ENCODE measurements around the gene ZFP69B.

DNA sequence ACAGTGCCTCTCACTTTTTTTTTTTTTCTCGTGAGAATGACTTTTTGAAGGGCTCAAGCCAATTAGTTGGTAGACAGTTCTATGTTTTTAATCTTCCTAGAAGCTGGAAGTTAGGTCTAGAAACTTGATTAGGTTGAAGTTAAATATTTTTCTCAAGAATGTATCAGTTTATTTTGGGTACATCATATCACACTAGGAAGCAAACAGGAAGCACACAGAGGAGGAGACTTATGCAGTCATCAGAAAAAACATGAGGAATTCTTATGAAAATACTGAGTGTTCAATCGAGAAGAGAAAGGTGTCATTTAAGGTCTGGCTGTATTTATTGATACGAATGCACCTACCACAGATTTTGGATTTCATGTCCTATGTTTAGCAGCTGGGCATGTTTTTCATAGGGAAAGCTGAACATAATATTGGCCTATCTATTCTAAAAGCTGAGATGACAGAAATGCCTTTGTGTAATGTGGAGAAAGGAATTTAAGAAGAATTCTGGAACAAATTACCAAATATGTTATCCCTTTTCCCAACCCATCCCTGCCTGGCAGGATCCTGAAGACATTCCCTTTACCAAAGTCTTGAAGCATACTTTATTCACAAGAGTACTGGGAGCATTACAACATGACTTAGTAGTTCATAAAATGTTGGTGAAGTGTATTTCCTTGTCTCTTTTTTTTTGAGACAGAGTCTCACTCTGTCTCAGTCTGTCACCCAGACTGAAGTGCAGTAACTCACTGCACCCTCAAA lies 17.5 kb upstream of the ZFP69B start:
- TF ChIP-seq, protein P1, sequence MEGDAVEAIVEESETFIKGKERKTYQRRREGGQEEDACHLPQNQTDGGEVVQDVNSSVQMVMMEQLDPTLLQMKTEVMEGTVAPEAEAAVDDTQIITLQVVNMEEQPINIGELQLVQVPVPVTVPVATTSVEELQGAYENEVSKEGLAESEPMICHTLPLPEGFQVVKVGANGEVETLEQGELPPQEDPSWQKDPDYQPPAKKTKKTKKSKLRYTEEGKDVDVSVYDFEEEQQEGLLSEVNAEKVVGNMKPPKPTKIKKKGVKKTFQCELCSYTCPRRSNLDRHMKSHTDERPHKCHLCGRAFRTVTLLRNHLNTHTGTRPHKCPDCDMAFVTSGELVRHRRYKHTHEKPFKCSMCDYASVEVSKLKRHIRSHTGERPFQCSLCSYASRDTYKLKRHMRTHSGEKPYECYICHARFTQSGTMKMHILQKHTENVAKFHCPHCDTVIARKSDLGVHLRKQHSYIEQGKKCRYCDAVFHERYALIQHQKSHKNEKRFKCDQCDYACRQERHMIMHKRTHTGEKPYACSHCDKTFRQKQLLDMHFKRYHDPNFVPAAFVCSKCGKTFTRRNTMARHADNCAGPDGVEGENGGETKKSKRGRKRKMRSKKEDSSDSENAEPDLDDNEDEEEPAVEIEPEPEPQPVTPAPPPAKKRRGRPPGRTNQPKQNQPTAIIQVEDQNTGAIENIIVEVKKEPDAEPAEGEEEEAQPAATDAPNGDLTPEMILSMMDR (optimal IDR thresholded peaks at IDR 0.05 in 1 of 3, IDR thresholded peaks at IDR 0.05 in 1 of 3, conservative IDR thresholded peaks at IDR 0.05 in 1 of 3; ENCODE audit: extremely low read depth in 1 of 3, insufficient read depth in 2 of 3, low read length in 3 of 3): no peak
- TF ChIP-seq EZH2 (IDR thresholded peaks at IDR 0.05; ENCODE audit: low read length): no peak

Measured in keratinocyte (primary cell).